ENCODE results near the gene LRRC10B. TPM values are rescaled to one million over a fixed set of nuclear protein-coding genes. Genes with fewer than 3 reads are reported as not detected.

Gene LRRC10B
- total RNA-seq, 1 experiment from 2014 or later: 0.39 TPM

GRCh38 chr11:61476371-61476770 is 32.2 kb upstream of the LRRC10B start:
- Histone ChIP-seq H2BK5ac (ENCODE audit: insufficient read length, low read length) (no peak overlapping the region), H2AK5ac (ENCODE audit: insufficient read length, low read length) (no peak overlapping the region), H3K4ac (ENCODE audit: low read depth, low read length) (no peak overlapping the region), H3K4me2 (ENCODE audit: insufficient read depth, insufficient read length, low read length) (no peak overlapping the region), H3K9me3 (ENCODE audit: control insufficient read depth, low read depth, low read length) (no peaks in the 10 kb centered on the region), H4K8ac (replicated peaks; ENCODE audit: insufficient read length, low read depth, low read length) (no peak overlapping the region), H3K79me1 (ENCODE audit: insufficient read depth, low read depth, low read length, poor library complexity, severe bottlenecking) (no peaks in the 10 kb centered on the region), H3K79me2 (ENCODE audit: insufficient read depth, low read length) (no peaks in the 10 kb centered on the region), H4K20me1 (ENCODE audit: control insufficient read depth, insufficient read depth, insufficient read length) (no peaks in the 10 kb centered on the region), H2AFZ (ENCODE audit: low read length) (no peak overlapping the region), H3K18ac (ENCODE audit: insufficient read length, low read depth, low read length) (no peak overlapping the region), H3K9ac (ENCODE audit: extremely low read depth, insufficient read length, low read length) (no peak overlapping the region), H3K27ac (ENCODE audit: insufficient read length, low read depth, low read length) (no peak overlapping the region), H2BK12ac (ENCODE audit: insufficient read length, low read depth, low read length) (no peak overlapping the region), H2BK20ac (ENCODE audit: low read depth, low read length, poor library complexity, severe bottlenecking) (no peak overlapping the region), H2BK120ac (ENCODE audit: low read depth, low read length, poor library complexity, severe bottlenecking) (no peak overlapping the region), H2BK15ac (ENCODE audit: low read depth, low read length) (no peak overlapping the region), H3K27me3 (ENCODE audit: insufficient read depth, low read length) (no peaks in the 10 kb centered on the region), H3K23ac (ENCODE audit: insufficient read length, low read depth, low read length) (no peak overlapping the region), H3K56ac (ENCODE audit: insufficient read length, low read depth, low read length) (no peak overlapping the region), H3K14ac (ENCODE audit: insufficient read depth, low read length) (no peak overlapping the region), H3K4me1 (ENCODE audit: insufficient read depth, low read length) (no peaks in the 10 kb centered on the region), H4K91ac (ENCODE audit: insufficient read length, low read depth, low read length) (no peak overlapping the region), H3K23me2 (ENCODE audit: insufficient read length, low read depth, low read length, poor library complexity, severe bottlenecking) (no peaks in the 10 kb centered on the region), H3T11ph (ENCODE audit: low read length) (no peak overlapping the region), H4K5ac (ENCODE audit: insufficient read length, low read depth, low read length) (no peak overlapping the region)
- Mint-ChIP-seq H3K36me3 (ENCODE audit: insufficient read depth in 1 of 3, low read depth in 3 of 3) (peaks cover 0 to 5% (median 2%) of the 10 kb centered on the region in 3 experiments; a peak in 3 of 7 replicates), H3K4me1 (peaks cover 13 to 22% of the 10 kb centered on the region in 2 experiments), H3K27me3 (ENCODE audit: low read depth) (peaks cover 2% of the 10 kb centered on the region; the same call in 1 of the 2 replicates), H3K4me3 (no peak overlapping the region), H3K9me3 (no peaks in the 10 kb centered on the region), H3K27ac (no peak overlapping the region)
- WGBS (ENCODE audit: extremely low coverage, insufficient read length, low lambda C conversion rate): no CpG with 5 or more reads among the region's 3 CpGs
- TF ChIP-seq, protein P1, sequence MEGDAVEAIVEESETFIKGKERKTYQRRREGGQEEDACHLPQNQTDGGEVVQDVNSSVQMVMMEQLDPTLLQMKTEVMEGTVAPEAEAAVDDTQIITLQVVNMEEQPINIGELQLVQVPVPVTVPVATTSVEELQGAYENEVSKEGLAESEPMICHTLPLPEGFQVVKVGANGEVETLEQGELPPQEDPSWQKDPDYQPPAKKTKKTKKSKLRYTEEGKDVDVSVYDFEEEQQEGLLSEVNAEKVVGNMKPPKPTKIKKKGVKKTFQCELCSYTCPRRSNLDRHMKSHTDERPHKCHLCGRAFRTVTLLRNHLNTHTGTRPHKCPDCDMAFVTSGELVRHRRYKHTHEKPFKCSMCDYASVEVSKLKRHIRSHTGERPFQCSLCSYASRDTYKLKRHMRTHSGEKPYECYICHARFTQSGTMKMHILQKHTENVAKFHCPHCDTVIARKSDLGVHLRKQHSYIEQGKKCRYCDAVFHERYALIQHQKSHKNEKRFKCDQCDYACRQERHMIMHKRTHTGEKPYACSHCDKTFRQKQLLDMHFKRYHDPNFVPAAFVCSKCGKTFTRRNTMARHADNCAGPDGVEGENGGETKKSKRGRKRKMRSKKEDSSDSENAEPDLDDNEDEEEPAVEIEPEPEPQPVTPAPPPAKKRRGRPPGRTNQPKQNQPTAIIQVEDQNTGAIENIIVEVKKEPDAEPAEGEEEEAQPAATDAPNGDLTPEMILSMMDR (conservative IDR thresholded peaks at IDR 0.05): no peak
- DNase-seq: no peak
